RKO (cell line): ENCODE measurements around the gene HMGCS1.
"Not testable (repeated sequence)": the region's sequence is repeated elsewhere in the genome, so short reads cannot be mapped to it uniquely, and the experiment has no call there.

Experiments used
- DNase-seq: peaks from one replicate; pipeline ENCODE4 v3.0.0-alpha.2; 2016; ENCODE audit warnings: low spot score

Gene HMGCS1

DNA sequence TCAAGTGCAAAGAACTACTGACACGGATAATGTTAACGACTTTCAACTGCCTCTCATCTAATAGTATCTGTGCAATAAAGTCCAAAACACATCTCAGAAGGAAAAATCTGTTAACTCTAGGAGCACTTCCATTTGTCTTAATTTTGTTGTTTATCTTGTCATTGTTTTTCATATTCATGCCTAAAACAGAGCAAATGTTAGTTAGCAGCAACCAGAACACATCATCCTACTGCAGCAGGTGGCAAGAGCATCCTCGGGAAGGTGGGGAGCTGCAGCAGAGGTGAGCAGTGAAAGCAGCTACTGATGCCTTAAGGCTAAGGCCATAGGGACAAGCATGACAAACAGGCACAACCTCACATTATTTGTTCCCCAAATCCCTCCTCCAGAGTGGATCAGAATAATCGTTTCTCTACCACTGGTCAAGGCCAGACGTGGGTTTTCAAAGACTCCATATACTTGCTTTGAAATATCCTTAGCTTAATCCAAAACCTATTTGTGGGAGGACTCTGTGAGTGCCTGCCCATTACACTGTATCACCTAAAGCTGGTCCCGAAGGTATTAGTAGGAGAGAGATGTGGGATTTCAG, 1.0 kb downstream of the HMGCS1 start:
- DNase-seq = no peak

DNA sequence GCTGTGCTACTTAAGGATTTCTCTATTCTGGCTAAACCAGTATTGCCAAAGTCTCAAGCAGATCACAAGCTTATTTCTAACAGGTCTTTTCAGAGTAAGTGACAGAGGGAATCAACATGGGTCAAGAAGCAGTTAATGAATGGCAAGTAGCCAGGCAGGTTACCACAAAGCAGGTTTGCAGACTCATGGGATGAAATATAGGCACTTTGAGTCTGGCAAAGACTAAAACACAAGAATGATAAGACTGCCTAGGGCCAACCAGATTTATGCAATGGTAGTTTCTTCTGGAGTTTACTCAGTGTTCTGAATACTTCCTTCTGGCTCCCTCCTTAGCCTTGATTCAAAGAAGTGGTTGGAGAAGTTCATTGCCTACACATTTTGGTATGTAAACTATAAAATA, 3.6 kb downstream of the HMGCS1 start:
- no peak for DNase-seq

DNA sequence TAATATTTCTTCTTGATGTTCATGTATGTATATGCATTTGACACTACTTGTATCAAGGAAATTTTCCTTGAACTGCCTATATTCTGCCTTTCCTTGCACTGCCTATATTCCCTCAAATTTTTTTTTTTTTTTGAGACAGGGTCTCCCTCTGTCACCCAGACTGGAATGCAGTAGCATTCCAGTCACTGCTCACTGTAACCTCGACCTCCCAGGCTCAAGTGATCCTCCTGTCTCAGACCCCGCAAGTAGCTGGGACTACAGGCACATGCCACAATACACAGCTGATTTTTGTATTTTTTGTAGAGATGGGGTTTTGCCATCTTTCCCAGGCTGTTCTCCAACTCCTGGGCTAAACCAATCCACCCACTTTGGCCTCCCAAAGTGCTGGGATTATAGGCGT, 4.1 kb downstream of the HMGCS1 start:
- no peak for DNase-seq

DNA sequence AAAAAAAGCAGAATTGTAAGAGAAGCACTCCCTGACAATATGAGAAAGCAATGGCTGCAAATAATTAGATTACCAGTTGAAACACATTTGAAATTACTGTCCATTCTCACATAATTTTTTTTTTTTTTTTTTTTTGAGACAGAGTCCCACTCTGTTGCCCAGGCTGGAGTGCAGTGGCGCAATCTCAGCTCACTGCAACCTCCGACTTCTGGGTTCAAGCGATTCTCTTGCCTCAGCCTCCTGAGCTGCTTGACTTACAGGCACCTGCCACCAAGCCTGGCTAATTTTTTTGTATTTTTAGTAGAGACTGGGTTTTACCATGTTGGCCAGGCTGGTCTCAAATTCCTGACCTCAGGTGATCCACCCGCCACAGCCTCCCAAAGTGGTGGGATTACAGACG, 6.3 kb downstream of the HMGCS1 start:
- not testable (repeated sequence) for DNase-seq

DNA sequence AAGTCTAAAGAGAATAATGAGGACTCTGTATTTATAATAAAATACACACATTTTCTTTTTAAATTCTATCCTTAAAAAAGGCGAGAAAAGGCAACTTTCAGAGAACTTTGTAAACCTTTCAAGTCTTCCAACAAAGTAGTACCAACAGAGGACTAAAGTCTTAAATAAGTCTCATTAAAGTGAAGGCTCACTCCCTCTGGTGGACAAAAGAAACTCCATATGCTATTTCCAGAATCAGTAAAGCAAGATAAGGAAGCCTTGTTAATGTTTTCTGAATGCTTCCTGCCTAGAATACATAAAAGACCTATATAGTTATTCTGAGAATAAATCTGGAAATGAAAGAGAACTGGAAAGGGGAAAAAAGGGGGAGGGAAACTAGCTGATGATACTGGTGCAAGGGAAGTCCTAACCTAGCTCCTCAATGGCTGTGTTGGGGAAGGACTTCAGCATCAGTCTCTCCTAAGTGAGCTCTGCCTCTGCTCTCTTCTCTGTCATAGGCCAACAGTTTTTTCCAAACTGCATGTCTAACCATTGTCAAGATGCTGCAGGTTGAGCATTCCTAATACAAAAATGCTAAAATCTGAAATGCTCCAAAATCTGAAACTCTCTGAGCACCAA, 7.2 kb downstream of the HMGCS1 start:
- peak; percentile 83 for DNase-seq

DNA sequence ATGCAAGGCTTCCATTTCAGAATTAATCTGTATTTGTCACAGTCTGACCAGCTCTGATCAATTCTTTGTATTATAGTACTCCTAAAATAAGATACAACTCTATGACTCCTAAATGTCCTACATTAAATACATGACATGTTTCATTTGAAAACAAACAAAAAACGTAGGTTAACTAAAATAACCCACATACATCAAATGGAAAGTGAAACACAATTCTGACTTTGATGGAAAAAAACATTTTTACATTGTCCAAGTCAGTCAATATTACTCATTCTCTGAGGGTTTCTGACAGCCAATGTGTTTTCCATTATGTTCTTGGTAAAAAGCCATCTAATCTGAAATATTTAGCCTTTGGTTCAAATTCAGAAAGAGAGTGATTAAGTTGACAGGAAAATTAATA, 8.7 kb downstream of the HMGCS1 start:
- DNase-seq = no peak

DNA sequence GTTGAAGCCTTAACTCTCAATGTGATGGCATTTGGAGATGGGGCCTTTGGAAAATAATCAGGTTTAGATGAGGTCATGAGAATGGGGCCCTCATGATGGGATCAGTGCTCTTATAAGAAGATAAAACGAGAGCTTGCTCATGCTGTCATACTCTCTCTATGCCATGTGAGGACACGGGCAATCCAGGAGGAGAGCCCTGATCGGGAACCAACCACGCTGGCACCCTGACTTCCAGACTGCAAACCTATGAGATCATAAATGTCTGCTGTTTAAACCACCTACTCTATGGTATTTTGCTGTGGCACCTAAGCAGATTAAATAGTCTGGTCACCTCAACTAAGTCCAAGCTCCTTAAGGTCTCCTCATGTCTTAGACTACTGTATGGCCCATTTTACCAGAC, 10.0 kb downstream of the HMGCS1 start:
- DNase-seq = no peak

DNA sequence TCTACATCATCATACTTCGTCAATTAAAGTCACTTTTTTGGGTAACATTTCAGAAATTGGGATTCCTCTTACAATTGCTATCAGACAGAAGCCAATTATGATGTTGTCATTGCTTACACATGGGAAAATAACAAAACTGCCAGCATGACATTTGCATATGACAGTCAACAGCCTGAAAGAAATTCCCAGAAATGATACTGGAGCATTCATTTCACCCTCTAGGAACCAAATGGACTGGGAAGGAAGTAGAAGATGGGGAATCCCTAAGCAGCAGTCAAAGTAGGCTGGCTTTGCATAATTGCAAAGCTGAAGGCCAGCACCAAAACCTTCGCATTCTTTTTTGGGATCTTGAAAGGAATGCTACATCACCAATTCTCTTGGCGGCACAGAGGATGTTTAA, 10.7 kb downstream of the HMGCS1 start:
- no peak for DNase-seq

DNA sequence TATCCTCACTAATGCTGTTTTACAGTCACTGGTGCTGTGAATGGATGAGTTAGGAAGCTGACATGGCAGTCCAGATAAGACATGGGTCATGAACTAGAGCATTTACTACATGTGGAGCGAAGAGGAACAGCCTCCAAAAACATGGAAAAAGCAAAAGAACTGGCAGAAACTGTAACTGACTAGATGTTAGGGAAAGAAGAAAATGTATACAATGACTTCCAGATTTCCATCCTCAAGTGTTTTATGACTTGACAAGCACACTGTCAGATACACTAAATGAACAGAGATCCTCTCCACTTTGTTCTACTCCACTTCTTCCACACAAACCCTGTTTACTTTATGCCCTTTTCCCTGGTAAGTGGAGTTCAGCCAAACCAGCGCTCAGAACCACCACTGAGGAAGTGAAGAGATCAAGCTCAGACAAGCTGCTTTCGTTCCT, 11.5 kb downstream of the HMGCS1 start:
- DNase-seq = no peak

DNA sequence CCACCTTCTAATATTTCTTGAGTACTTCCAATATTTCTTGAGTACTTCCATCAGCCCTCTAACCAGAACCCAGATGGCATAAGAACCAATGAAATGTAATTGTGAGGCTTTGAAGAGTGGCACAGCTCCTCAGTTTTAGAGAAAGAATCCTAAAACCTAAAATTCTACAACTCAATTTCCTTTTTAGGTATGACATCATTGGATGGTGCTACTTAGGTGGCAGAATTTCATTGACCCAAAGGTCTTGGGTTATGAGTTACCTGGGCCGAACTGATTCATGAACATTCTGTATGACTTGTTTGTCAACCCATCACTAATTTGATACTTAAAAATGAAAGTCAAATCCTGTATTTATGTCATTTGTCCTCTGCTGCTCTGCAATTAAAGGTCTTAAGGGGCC, 13.1 kb downstream of the HMGCS1 start:
- DNase-seq = no peak

DNA sequence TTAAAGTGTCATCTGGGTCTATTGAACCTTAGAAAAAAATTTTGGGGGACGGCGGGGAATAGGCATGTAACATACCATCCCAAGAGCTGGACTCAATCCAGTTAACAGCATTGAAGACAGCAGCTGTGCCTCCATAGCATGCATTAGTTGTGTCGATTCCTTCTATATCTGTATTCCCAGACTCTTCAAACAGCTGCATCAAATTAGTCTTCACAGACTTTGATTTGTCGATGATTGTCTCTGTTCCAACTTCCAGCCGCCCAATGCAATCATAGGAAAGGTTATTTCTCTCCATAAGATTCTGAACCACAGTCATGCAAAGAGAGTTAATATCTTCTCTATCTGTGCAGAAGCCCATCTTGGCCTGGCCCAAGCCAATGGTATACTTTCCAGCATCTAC, 14.8 kb downstream of the HMGCS1 start:
- DNase-seq = no peak

DNA sequence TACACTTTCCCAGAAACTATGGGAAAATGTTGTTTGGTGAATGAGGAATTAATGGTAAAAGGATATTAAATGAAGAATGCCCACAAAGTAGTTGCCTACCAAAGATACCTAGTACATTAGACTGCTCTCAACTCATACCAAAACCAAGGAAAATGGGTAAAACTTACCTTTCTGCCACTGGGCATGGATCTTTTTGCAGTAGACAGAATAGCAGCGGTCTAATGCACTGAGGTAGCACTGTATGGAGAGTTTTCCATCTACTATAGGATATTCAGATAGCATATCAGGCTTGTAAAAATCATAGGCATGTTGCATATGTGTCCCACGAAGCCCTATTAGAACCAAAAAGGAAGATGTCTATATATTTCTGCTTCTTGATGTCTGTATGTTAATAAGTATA, 16.4 kb downstream of the HMGCS1 start:
- DNase-seq = no peak

DNA sequence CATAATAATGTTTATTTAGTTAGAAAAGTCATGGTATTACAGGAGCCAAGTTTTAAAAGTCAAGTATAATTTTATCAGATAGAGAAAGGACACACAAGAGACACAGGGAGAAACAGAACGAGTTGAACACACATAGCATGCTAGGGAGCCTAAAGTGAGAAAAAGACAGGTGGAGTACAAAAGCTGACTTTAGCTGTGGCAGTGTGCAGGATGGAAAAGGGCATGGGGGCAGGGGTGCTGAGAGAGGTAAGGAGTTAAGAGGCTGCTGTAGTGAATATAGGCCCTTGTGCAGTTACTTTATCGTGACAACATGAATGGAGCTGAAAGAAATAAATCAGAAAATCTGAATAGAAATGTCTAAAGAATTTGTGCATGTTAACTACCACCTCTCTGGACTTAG, 18.0 kb downstream of the HMGCS1 start:
- no peak for DNase-seq

DNA sequence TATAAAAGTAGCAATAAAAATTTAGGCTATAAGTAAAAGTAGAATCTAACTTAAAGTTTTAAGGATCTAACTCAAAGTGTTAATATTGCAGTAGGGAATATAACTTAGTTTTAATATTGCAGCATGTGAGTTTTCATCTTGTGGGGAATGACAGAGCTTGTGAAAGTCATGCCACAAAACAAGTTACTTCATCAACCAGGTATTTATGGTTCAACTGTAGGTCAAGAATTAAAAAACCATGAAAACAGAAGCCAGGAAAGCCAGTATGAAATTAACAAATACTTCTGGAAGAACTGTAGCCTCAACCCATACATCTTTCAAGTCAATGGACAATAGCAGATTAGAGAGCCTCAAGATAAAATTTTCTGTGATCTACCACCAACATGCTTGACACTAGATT, 19.0 kb downstream of the HMGCS1 start:
- no peak for DNase-seq

DNA sequence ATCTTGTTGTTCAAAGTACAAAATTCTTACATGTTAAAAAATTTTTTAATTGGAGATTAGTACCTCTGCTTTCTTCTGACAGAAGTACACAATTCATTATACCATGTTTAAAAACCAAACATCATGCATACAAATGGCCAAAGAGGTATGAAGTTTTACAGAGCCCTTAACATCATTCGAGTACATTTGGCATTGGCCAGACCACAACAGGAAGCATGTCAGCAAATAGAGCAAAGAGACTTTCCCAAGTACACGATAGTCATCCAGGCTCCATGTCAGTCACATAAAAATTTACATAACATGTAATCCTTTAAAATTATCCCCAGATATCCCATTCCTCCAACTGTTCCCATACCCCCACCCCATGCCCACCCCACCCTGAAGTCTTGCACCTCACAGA, 22.5 kb downstream of the HMGCS1 start:
- no peak for DNase-seq

DNA sequence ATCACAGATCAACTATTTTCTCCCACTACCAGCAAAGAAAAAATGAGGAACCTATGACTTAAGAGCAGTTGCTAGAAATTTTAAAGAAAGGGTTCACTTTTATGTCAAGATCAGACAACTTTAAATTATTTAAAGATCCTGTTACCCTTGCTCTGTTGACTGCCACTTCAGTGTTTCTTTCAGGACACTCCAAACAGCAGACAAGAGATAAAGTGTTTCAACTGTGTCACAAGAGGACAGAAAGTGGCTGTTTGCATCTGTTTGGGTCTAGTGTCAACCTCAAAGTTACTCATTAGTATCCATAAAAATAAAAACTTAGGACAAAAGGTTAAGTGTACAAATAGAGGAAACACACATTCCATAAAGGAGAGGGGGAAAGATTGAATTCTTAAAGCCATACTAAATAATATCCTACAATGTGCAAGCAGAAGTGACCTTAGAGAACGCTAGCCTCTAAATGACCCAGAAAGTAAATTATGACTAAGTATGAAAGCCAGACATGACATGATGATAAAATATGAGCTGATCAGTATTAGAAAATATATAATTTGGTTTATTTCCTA, 24.9 kb downstream of the HMGCS1 start:
- no peak for DNase-seq

DNA sequence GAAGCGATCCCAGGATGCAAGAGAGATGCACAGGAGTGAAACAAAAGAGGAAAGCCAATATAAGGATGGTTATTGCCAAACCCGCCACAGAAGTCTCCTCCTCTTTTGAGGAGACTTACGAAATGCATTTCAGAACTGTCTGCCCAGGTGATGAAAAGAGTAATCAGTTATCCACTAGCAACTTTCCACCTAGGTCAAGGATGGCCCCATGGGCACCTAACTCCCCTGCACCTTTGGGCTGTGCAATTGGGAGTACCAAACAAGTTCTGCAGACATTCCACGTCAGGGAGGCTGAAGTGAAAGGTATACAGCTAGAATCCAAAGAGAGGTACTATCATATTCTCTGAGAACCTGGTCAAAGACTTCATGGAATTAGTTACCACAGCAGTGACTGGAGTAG, 25.7 kb downstream of the HMGCS1 start:
- no peak for DNase-seq

DNA sequence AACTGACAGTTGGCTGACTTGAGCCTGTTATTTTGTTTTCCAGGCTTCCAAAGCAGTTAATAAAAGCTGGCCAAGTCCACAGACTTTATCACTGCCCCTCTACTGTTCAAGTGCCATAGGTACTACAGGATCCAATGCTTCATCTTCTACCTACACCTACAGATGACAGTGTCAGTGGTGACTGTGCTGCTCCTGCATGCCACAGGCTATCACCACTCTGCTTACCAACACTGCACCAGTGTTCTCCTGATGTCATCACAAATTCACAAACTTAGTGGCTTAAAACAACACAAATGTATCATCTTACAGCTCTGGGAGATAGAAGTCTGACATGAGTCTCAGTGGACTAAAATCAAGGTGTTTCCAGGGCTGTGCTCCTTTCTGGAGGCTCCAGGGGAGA, 26.6 kb downstream of the HMGCS1 start:
- DNase-seq = no peak

DNA sequence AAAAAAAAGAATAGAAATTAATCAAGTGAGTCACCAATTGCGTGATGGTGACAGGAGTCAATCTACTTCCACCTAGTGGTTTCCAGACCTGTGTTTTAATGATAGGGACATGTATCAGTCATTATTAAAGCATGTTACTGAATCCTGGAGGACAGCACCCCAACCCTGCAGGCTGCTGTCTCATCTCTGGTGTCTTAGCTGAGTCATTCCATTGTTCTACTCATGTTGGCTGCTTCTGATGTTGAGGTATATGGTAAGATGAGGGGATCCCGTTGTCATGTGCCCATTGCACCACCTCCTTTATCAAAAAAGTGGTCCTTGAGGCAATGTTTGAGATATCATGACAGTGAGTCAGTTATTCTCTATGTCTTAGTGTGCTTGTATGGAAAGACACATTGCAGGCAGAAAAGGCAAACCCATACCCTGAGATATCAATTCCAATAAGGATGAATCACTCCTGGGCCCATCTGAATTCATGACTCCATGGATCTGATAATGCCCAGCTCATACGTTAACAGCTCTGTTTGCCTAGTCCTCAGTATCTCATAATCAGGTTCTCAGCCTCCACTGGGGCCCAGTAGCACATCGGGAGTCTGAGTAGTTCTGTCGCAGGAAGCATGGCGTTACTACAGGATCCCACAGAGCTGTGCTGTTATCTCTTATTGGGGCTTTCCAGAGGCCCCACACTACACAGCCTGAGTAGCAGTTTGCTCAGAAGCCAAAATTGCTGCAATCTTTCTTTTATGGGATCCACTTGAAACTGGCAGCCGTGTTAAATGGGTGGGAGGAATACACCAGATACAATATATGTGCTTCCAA, 31.2 kb downstream of the HMGCS1 start:
- DNase-seq = peak; percentile 40

DNA sequence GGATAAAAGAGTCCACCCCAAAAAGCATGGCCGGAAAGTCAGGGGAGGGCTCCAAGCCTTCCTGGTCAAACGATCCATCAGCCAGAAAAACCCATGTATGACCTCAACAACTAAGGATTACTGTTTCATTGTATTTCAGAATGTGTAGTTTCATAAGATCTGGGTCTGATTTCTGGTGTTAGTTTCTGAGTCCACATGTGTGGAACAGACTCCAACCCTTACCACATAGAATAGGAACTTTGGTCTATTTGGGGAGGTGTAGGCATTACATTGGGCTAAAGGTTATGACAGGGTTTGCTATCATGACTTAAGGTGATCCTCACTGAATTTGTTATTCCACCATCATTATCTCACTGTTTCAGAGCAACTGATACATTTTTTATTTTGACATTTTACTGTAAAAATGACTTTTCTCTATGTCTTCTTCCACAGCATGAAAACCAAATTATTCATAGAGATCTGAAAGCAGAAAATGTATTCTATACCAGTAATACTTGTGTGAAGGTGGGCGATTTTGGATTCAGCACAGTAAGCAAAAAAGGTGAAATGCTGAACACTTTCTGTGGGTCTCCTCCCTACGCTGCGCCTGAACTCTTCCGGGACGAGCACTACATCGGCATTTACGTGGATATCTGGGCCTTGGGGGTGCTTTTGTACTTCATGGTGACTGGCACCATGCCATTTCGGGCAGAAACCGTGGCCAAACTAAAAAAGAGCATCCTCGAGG, 33.5 kb downstream of the HMGCS1 start:
- DNase-seq = no peak

DNA sequence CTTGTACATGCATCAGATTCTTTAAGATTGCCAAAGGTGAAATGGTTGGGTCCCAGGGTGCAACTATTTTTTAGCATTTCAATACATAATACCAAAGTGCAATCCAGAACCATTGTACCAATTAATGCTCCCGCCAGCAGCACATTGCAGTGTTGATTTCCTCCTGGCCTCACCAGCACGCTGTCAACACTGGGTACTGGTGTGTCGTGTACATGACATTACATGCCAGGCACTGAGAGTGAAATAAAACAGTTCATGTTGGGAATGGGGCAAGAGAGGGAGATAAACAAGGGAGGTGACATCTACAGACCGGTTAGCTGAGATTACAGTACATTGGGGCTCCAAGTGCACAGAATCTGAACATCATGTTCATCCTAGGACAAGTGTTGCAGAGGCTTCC, 37.8 kb downstream of the HMGCS1 start:
- DNase-seq = no peak

DNA sequence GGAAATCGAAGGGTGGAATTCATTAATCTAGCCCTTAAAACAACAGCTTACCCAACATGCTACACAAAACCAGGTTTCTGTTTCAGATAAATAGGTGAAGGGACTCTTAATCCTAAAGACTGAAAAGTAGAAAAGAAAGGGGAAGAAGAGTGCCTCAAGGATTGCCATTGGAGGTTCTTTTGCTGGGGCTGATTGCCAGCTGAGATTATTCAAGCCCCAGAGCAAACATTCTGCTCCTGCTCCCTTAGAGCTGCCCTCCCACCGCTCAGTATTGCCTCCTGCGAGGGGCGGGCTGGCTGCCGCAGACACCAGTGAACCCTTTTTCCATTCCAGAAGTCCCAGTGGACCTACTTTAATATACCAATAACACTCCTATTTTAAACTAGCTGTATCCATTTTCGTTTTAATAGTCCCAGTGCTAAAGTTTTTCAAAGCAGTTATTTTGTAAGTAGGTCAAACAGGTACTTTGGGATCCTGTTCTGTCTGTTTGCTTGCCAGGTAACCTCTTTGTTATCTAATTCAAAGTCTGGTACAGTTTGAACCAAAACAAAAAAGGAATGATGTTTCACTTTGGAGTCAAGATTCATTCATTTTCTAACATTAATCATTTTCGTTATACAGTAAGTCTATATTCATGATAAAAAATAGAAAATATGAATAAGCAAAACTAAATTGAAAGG, 38.6 kb downstream of the HMGCS1 start:
- no peak for DNase-seq
